ENCODE results near the gene CERS6.

GRCh38 chr2:168712053-168712452 lies 256.0 kb downstream of the CERS6 start:
- TF ChIP-seq CTCF (IDR thresholded peaks at IDR 0.05) (no peak), POLR2AphosphoS5 (IDR thresholded peaks at IDR 0.05) (no peak), POLR2A (IDR thresholded peaks at IDR 0.05) (no peak)

All from breast epithelium (tissue), 3 donors.